Left ventricle myocardium inferior (tissue), 1 donor: ENCODE measurements around the gene MARK3. TPM values are rescaled to one million over a fixed set of nuclear protein-coding genes. Genes with fewer than 3 reads are reported as not detected.

Experiments
- DNase-seq: peaks from one replicate; pipeline ENCODE4 v3.0.0-alpha.2; 2020
- H3K27ac ChIP-seq: fragments of 200-600 bp; replicated peaks from 2 replicates; pipeline ENCODE4 v1.8.0; 2021
- H3K27me3 ChIP-seq: fragments of 200-600 bp; 2 replicates; pipeline ENCODE4 v1.8.0; 2021; ENCODE audit warnings: low read depth
- H3K36me3 ChIP-seq: fragments of 200-600 bp; 2 replicates; pipeline ENCODE4 v1.8.0; 2021
- H3K4me1 ChIP-seq: fragments of 200-600 bp; 2 replicates; pipeline ENCODE4 v1.8.0; 2021
- H3K4me3 ChIP-seq: fragments of 200-600 bp; 2 replicates; pipeline ENCODE4 v1.8.0; 2021; ENCODE audit warnings: mild to moderate bottlenecking, moderate library complexity
- H3K9me3 ChIP-seq: fragments of 200-600 bp; replicated peaks from 2 replicates; pipeline ENCODE4 v1.8.0; 2021
- CTCF ChIP-seq: fragments of 200-600 bp; IDR thresholded peaks from 2 replicates; pipeline ENCODE4 v1.8.0; 2021; ENCODE audit warnings: antibody characterized with exemption, mild to moderate bottlenecking, borderline replicate concordance
- intact Hi-C: fragments of 100-400 bp; cut with micrococcal nuclease; formaldehyde crosslinking; loops from one replicate; pipeline ENCODE4 v1.11.0; 2022
- total RNA-seq: library from RNA; stranded (reverse); fragmentation: NEBNext Ultra II Directional; extraction: Animal tissue kit (Norgen Biotek cat#: 25700); gene quantifications from one replicate; pipeline ENCODE4 v1.2.1, GENCODE V29; 2021
- donor health status: DM: no; HTN: yes; CAD: no; lungs with severe emphysema.

MARK3 gene
- total RNA-seq, 1 donor from 2014 or later = 103 TPM

- DNase-seq = no peak
- intact Hi-C loops = no loop called here
- Histone ChIP-seq H3K4me3 (no peak overlapping the region), H3K27ac (no peak overlapping the region), H3K27me3 (no peaks in the 10 kb centered on the region), H3K9me3 (peaks cover 18% of the 10 kb centered on the region), H3K4me1 (no peaks in the 10 kb centered on the region), H3K36me3 (no peaks in the 10 kb centered on the region)
- no peak for TF ChIP-seq CTCF
These were observed 24.7 kb upstream of the MARK3 start for GRCh38 chr14:103360548-103360947.

GRCh38 chr14:103361867-103362266, 23.3 kb upstream of the MARK3 start:
- H3K4me3 ChIP-seq = no peak overlapping the region
- H3K9me3 ChIP-seq = peaks cover 18% of the 10 kb centered on the region
- DNase-seq = no peak
- H3K27me3 ChIP-seq = no peaks in the 10 kb centered on the region
- no peaks in the 10 kb centered on the region for H3K36me3 ChIP-seq
- H3K27ac ChIP-seq = no peak overlapping the region
- TF ChIP-seq CTCF = no peak
- intact Hi-C loops = no loop called here
- no peaks in the 10 kb centered on the region for H3K4me1 ChIP-seq

GRCh38 chr14:103362780-103363179, 22.4 kb upstream of the MARK3 start:
- H3K36me3 ChIP-seq = no peaks in the 10 kb centered on the region
- H3K4me1 ChIP-seq = no peaks in the 10 kb centered on the region
- no peak overlapping the region for H3K4me3 ChIP-seq
- no peak for DNase-seq
- no peak for TF ChIP-seq CTCF
- no peaks in the 10 kb centered on the region for H3K27me3 ChIP-seq
- peaks cover 18% of the 10 kb centered on the region for H3K9me3 ChIP-seq
- H3K27ac ChIP-seq = no peak overlapping the region
- intact Hi-C loops = no loop called here

DNA sequence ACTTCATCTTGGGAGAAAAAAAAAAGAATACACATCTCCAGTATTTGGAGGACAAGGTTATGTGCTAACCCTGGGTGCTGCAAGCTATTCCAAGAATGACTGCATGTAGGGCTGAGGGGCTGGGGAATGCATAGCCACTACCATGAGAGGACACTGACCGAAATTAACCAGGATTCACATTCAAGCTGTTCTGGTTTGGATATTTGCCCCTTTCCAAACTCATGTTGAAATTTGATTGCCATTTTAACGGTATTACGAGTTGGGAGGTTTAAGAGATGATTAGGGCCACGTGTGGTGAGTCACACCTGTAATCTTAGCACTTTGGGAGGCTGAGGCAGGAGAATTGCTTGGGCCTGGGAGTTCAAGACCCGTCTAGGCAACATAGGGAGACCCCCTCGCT, 18.5 kb upstream of the MARK3 start:
- no peak for DNase-seq
- TF ChIP-seq CTCF = no peak
- intact Hi-C loops = no loop called here
- peaks cover 18% of the 10 kb centered on the region for H3K9me3 ChIP-seq
- H3K4me3 ChIP-seq = no peak overlapping the region
- no peaks in the 10 kb centered on the region for H3K36me3 ChIP-seq
- no peaks in the 10 kb centered on the region for H3K27me3 ChIP-seq
- no peaks in the 10 kb centered on the region for H3K4me1 ChIP-seq
- H3K27ac ChIP-seq = no peak overlapping the region

GRCh38 chr14:103367995-103368394, 17.2 kb upstream of the MARK3 start:
- DNase-seq = no peak
- intact Hi-C loops = no loop called here
- H3K27ac ChIP-seq = no peak overlapping the region
- TF ChIP-seq CTCF = no peak
- peaks cover 7% of the 10 kb centered on the region for H3K9me3 ChIP-seq
- H3K27me3 ChIP-seq = no peaks in the 10 kb centered on the region
- H3K4me3 ChIP-seq = no peak overlapping the region
- no peaks in the 10 kb centered on the region for H3K36me3 ChIP-seq
- no peaks in the 10 kb centered on the region for H3K4me1 ChIP-seq

DNA sequence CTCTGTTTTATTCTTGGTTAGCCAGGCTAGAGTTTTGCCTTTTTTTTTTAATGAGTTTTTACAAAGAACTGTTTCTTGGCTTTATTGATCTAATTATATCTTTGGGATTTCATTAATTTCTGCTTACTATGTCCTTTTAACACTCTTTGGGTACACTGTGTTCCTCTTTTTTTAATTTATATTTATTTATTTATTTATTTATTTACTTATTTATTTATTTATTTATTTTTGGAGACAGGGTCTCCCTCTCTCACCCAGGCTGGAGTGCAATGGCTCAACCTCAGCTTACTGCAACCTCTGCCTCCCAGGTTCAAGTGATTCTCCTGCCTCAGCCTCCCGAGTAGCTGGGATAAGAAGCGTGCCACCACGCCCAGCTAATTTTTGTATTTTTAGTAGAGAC, 15.1 kb upstream of the MARK3 start:
- intact Hi-C loops = no loop called here
- Histone ChIP-seq H3K4me1 (no peaks in the 10 kb centered on the region), H3K27me3 (peaks cover 4% of the 10 kb centered on the region), H3K36me3 (no peaks in the 10 kb centered on the region), H3K9me3 (no peaks in the 10 kb centered on the region), H3K4me3 (no peak overlapping the region), H3K27ac (no peak overlapping the region)
- DNase-seq = no peak
- no peak for TF ChIP-seq CTCF
